ENCODE measurements around the gene PCED1B. TPM values are rescaled to one million over a fixed set of nuclear protein-coding genes. Genes with fewer than 3 reads are reported as not detected.

PCED1B gene
- total RNA-seq, 4 donors from 2014 or later, result 2.6 to 4.6 (median 4.2) TPM

- TF ChIP-seq CTCF (IDR thresholded peaks at IDR 0.05; ENCODE audit: low read depth), result no peak
Observed at GRCh38 chr12:47207829-47208248, 128.4 kb downstream of the PCED1B start.

- no peak for TF ChIP-seq CTCF (IDR thresholded peaks at IDR 0.05; ENCODE audit: low read depth)
Observed at GRCh38 chr12:47209014-47209413, 129.6 kb downstream of the PCED1B start.

GRCh38 chr12:47210776-47211175, 131.4 kb downstream of the PCED1B start:
- TF ChIP-seq CTCF (IDR thresholded peaks at IDR 0.05; ENCODE audit: low read depth), result no peak

- no peak for TF ChIP-seq CTCF (IDR thresholded peaks at IDR 0.05; ENCODE audit: low read depth)
Observed at GRCh38 chr12:47212701-47213039, 133.2 kb downstream of the PCED1B start.

GRCh38 chr12:47213396-47213795, 134.0 kb downstream of the PCED1B start:
- TF ChIP-seq CTCF (IDR thresholded peaks at IDR 0.05; ENCODE audit: low read depth), result no peak

- no peak for TF ChIP-seq CTCF (IDR thresholded peaks at IDR 0.05; ENCODE audit: low read depth)
Observed at GRCh38 chr12:47214001-47214619, 134.7 kb downstream of the PCED1B start.

- no peak for TF ChIP-seq CTCF (IDR thresholded peaks at IDR 0.05; ENCODE audit: low read depth)
Observed at GRCh38 chr12:47214771-47215170, 135.3 kb downstream of the PCED1B start.
